GM15510 (cell line): ENCODE results near the gene SOS2.

Experiments used
- POLR2A ChIP-seq: IDR thresholded peaks from 3 replicates; pipeline ENCODE4 v1.6.1; 2011; ENCODE audit warnings: borderline replicate concordance; ENCODE audit not compliant: insufficient read length; ENCODE audit errors: extremely low read depth

The SOS2 gene

GRCh38 chr14:50067723-50068495, 163.5 kb downstream of the SOS2 start:
- TF ChIP-seq POLR2A, result no peak
